Measurements from ENCODE around the gene UBE2R2. TPM values are rescaled to one million over a fixed set of nuclear protein-coding genes. Genes with fewer than 3 reads are reported as not detected.
"Not testable (repeated sequence)": the region's sequence is repeated elsewhere in the genome, so short reads cannot be mapped to it uniquely, and the experiment has no call there.

UBE2R2 gene
- total RNA-seq, 1 donor from 2014 or later: 18.3 TPM

- H3K9ac ChIP-seq (ENCODE audit: low read depth in 1 of 3, low read length in 3 of 3): no peak overlapping the region
Observed at GRCh38 chr9:33785914-33786313, 31.0 kb upstream of the UBE2R2 start.

DNA sequence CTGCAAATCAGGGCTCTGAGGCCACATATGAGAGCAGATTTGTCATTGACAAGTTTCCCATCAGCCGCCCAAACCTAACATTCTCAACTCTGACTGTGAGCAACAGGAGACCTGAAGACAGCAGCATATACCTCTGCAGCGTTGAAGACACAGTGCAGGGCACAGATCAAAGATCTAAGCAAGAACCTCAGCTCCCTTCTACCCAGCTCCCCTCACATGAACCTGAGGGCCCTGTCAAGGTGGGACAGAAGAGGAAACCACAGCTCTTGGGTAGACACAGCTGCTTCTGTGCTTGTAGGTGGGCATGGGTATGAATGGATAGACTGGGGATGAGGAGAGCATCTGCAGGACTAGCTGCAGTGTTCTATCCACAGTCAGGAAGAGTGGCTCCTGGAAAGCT lies 30.3 kb upstream of the UBE2R2 start:
- H3K9ac ChIP-seq (ENCODE audit: low read depth in 1 of 3, low read length in 3 of 3): no peak overlapping the region
- no peaks in the 10 kb centered on the region for H3K36me3 ChIP-seq (ENCODE audit: control insufficient read depth in 3 of 3, insufficient read depth in 3 of 3, low read length in 3 of 3)
- no peaks in the 10 kb centered on the region for H3K27me3 ChIP-seq (ENCODE audit: control insufficient read depth in 3 of 3, insufficient read depth in 3 of 3, low read length in 3 of 3)
- no peak overlapping the region for H3K27ac ChIP-seq (ENCODE audit: low read depth, low read length)
- H3K9me3 ChIP-seq (ENCODE audit: control insufficient read depth in 3 of 3, low read length in 3 of 3): no peaks in the 10 kb centered on the region
- no peak overlapping the region for H3K4me3 ChIP-seq (ENCODE audit: low read length in 3 of 3)
- H3K4me1 ChIP-seq (ENCODE audit: control insufficient read depth in 3 of 3, insufficient read depth in 3 of 3, low read length in 3 of 3): peaks cover 7 to 11% (median 11%) of the 10 kb centered on the region in 3 donors

More at GRCh38 chr9:33785914-33786313, 31.0 kb upstream of the UBE2R2 start:
- H3K27ac ChIP-seq (ENCODE audit: low read depth, low read length): no peak overlapping the region
- no peaks in the 10 kb centered on the region for H3K9me3 ChIP-seq (ENCODE audit: control insufficient read depth in 3 of 3, low read length in 3 of 3)
- no peaks in the 10 kb centered on the region for H3K27me3 ChIP-seq (ENCODE audit: control insufficient read depth in 3 of 3, insufficient read depth in 3 of 3, low read length in 3 of 3)
- H3K36me3 ChIP-seq (ENCODE audit: control insufficient read depth in 3 of 3, insufficient read depth in 3 of 3, low read length in 3 of 3): no peaks in the 10 kb centered on the region
- peaks cover 7 to 11% (median 11%) of the 10 kb centered on the region in 3 donors for H3K4me1 ChIP-seq (ENCODE audit: control insufficient read depth in 3 of 3, insufficient read depth in 3 of 3, low read length in 3 of 3)
- no peak overlapping the region for H3K4me3 ChIP-seq (ENCODE audit: low read length in 3 of 3)

- H3K4me1 ChIP-seq (ENCODE audit: control insufficient read depth in 3 of 3, insufficient read depth in 3 of 3, low read length in 3 of 3): peaks cover 7 to 11% (median 11%) of the 10 kb centered on the region in 3 donors
- H3K9me3 ChIP-seq (ENCODE audit: control insufficient read depth in 3 of 3, low read length in 3 of 3): no peaks in the 10 kb centered on the region
- peak overlapping the region; percentile 25 for H3K27ac ChIP-seq (ENCODE audit: low read depth, low read length)
- H3K36me3 ChIP-seq (ENCODE audit: control insufficient read depth in 3 of 3, insufficient read depth in 3 of 3, low read length in 3 of 3): no peaks in the 10 kb centered on the region
- H3K27me3 ChIP-seq (ENCODE audit: control insufficient read depth in 3 of 3, insufficient read depth in 3 of 3, low read length in 3 of 3): no peaks in the 10 kb centered on the region
- H3K9ac ChIP-seq (ENCODE audit: low read depth in 1 of 3, low read length in 3 of 3): peak overlapping the region in 1 of 3 donors; percentile 58
- no peak overlapping the region for H3K4me3 ChIP-seq (ENCODE audit: low read length in 3 of 3)
Observed at GRCh38 chr9:33787839-33788238, 29.1 kb upstream of the UBE2R2 start.

- not testable (repeated sequence) for H3K4me3 ChIP-seq (ENCODE audit: low read length in 3 of 3); H3K27ac ChIP-seq (ENCODE audit: low read depth, low read length); H3K9me3 ChIP-seq (ENCODE audit: control insufficient read depth in 3 of 3, low read length in 3 of 3); H3K36me3 ChIP-seq (ENCODE audit: control insufficient read depth in 3 of 3, insufficient read depth in 3 of 3, low read length in 3 of 3); H3K9ac ChIP-seq (ENCODE audit: low read depth in 1 of 3, low read length in 3 of 3); H3K27me3 ChIP-seq (ENCODE audit: control insufficient read depth in 3 of 3, insufficient read depth in 3 of 3, low read length in 3 of 3)
- H3K4me1 ChIP-seq (ENCODE audit: control insufficient read depth in 3 of 3, insufficient read depth in 3 of 3, low read length in 3 of 3): peaks cover 7 to 11% (median 11%) of the 10 kb centered on the region in 3 donors
Observed at GRCh38 chr9:33789429-33789828, 27.5 kb upstream of the UBE2R2 start.

- H3K4me3 ChIP-seq (ENCODE audit: low read length in 3 of 3): no peak overlapping the region
- H3K27ac ChIP-seq (ENCODE audit: low read depth, low read length): no peak overlapping the region
- H3K9ac ChIP-seq (ENCODE audit: low read depth in 1 of 3, low read length in 3 of 3): no peak overlapping the region
- no peaks in the 10 kb centered on the region for H3K9me3 ChIP-seq (ENCODE audit: control insufficient read depth in 3 of 3, low read length in 3 of 3)
- no peaks in the 10 kb centered on the region for H3K27me3 ChIP-seq (ENCODE audit: control insufficient read depth in 3 of 3, insufficient read depth in 3 of 3, low read length in 3 of 3)
- H3K36me3 ChIP-seq (ENCODE audit: control insufficient read depth in 3 of 3, insufficient read depth in 3 of 3, low read length in 3 of 3): no peaks in the 10 kb centered on the region
- peaks cover 7 to 11% (median 11%) of the 10 kb centered on the region in 3 donors for H3K4me1 ChIP-seq (ENCODE audit: control insufficient read depth in 3 of 3, insufficient read depth in 3 of 3, low read length in 3 of 3)
Observed at GRCh38 chr9:33791117-33791516, 25.8 kb upstream of the UBE2R2 start.

- H3K36me3 ChIP-seq (ENCODE audit: control insufficient read depth in 3 of 3, insufficient read depth in 3 of 3, low read length in 3 of 3); H3K4me3 ChIP-seq (ENCODE audit: low read length in 3 of 3); H3K4me1 ChIP-seq (ENCODE audit: control insufficient read depth in 3 of 3, insufficient read depth in 3 of 3, low read length in 3 of 3); H3K9ac ChIP-seq (ENCODE audit: low read depth in 1 of 3, low read length in 3 of 3); H3K27ac ChIP-seq (ENCODE audit: low read depth, low read length); H3K9me3 ChIP-seq (ENCODE audit: control insufficient read depth in 3 of 3, low read length in 3 of 3); H3K27me3 ChIP-seq (ENCODE audit: control insufficient read depth in 3 of 3, insufficient read depth in 3 of 3, low read length in 3 of 3): not testable (repeated sequence)
Observed at GRCh38 chr9:33793496-33793895, 23.5 kb upstream of the UBE2R2 start.

- no peaks in the 10 kb centered on the region for H3K9me3 ChIP-seq (ENCODE audit: control insufficient read depth in 3 of 3, low read length in 3 of 3)
- no peaks in the 10 kb centered on the region for H3K36me3 ChIP-seq (ENCODE audit: control insufficient read depth in 3 of 3, insufficient read depth in 3 of 3, low read length in 3 of 3)
- no peaks in the 10 kb centered on the region for H3K27me3 ChIP-seq (ENCODE audit: control insufficient read depth in 3 of 3, insufficient read depth in 3 of 3, low read length in 3 of 3)
- no peak overlapping the region for H3K9ac ChIP-seq (ENCODE audit: low read depth in 1 of 3, low read length in 3 of 3)
- H3K27ac ChIP-seq (ENCODE audit: low read depth, low read length): no peak overlapping the region
- H3K4me1 ChIP-seq (ENCODE audit: control insufficient read depth in 3 of 3, insufficient read depth in 3 of 3, low read length in 3 of 3): no peaks in the 10 kb centered on the region
- H3K4me3 ChIP-seq (ENCODE audit: low read length in 3 of 3): no peak overlapping the region
Observed at GRCh38 chr9:33794560-33794959, 22.4 kb upstream of the UBE2R2 start.

DNA sequence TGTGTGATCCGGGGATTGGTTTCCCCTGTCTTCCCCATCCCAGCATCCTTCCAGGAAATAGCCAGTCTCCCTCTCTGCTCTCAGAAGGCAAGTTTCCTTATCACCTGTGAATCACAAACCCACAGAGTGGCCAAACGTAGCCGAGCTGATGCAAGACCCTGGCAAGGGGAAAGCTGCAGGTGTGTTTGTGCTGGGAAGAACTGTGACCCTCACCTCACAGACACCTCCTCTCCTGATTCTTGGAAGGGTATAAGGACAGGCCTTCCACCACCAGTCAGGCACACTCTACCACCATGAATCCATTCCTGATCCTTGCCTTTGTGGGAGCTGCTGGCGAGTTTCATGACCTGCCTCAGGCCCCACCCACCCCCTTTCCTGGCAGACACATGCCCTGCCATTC lies 21.7 kb upstream of the UBE2R2 start, which contains the start of gene PRSS3:
PRSS3 (plus strand) TSS at position 281 of the 400 bp plus-strand sequence; CDS start at position 294, 13 bp downstream.
- H3K9me3 ChIP-seq (ENCODE audit: control insufficient read depth in 3 of 3, low read length in 3 of 3): no peaks in the 10 kb centered on the region
- no peaks in the 10 kb centered on the region for H3K4me1 ChIP-seq (ENCODE audit: control insufficient read depth in 3 of 3, insufficient read depth in 3 of 3, low read length in 3 of 3)
- H3K36me3 ChIP-seq (ENCODE audit: control insufficient read depth in 3 of 3, insufficient read depth in 3 of 3, low read length in 3 of 3): no peaks in the 10 kb centered on the region
- H3K9ac ChIP-seq (ENCODE audit: low read depth in 1 of 3, low read length in 3 of 3): no peak within 1 kb of the TSS
- no peak within 1 kb of the TSS for H3K27ac ChIP-seq (ENCODE audit: low read depth, low read length)
- H3K4me3 ChIP-seq (ENCODE audit: low read length in 3 of 3): no peak within 1 kb of the TSS
- H3K27me3 ChIP-seq (ENCODE audit: control insufficient read depth in 3 of 3, insufficient read depth in 3 of 3, low read length in 3 of 3): no peaks in the 10 kb centered on the region

DNA sequence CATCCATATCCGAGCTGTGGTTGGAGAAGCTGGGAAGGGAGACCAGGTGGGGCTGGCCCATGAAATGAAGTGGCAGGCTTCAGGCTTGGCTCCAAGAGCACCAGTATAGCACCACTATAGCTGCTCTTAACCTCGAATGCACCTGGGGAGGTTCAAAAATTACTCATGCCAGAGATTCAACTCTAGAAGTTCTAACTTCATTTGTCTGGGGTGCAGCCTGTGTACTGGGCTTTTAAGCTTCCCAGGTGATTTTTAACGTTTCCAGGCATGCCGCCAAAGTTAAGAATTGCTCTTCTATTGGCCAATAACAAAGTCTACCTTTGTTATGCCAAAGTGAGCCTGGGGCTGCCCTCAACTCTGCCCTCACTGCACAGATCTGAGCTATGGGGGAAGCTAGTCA lies 21.1 kb upstream of the UBE2R2 start:
- no peaks in the 10 kb centered on the region for H3K9me3 ChIP-seq (ENCODE audit: control insufficient read depth in 3 of 3, low read length in 3 of 3)
- no peak overlapping the region for H3K9ac ChIP-seq (ENCODE audit: low read depth in 1 of 3, low read length in 3 of 3)
- no peaks in the 10 kb centered on the region for H3K4me1 ChIP-seq (ENCODE audit: control insufficient read depth in 3 of 3, insufficient read depth in 3 of 3, low read length in 3 of 3)

GRCh38 chr9:33796679-33797078 lies 20.3 kb upstream of the UBE2R2 start:
- not testable (repeated sequence) for H3K27me3 ChIP-seq (ENCODE audit: control insufficient read depth in 3 of 3, insufficient read depth in 3 of 3, low read length in 3 of 3); H3K36me3 ChIP-seq (ENCODE audit: control insufficient read depth in 3 of 3, insufficient read depth in 3 of 3, low read length in 3 of 3); H3K9me3 ChIP-seq (ENCODE audit: control insufficient read depth in 3 of 3, low read length in 3 of 3)

More for the DNA sequence above, 21.1 kb upstream of the UBE2R2 start:
- no peaks in the 10 kb centered on the region for H3K27me3 ChIP-seq (ENCODE audit: control insufficient read depth in 3 of 3, insufficient read depth in 3 of 3, low read length in 3 of 3)
- no peak overlapping the region for H3K4me3 ChIP-seq (ENCODE audit: low read length in 3 of 3)
- no peaks in the 10 kb centered on the region for H3K36me3 ChIP-seq (ENCODE audit: control insufficient read depth in 3 of 3, insufficient read depth in 3 of 3, low read length in 3 of 3)
- no peak overlapping the region for H3K27ac ChIP-seq (ENCODE audit: low read depth, low read length)

GRCh38 chr9:33797837-33798236 lies 19.1 kb upstream of the UBE2R2 start:
- Histone ChIP-seq H3K36me3 (ENCODE audit: control insufficient read depth in 3 of 3, insufficient read depth in 3 of 3, low read length in 3 of 3) (no peaks in the 10 kb centered on the region), H3K27me3 (ENCODE audit: control insufficient read depth in 3 of 3, insufficient read depth in 3 of 3, low read length in 3 of 3) (no peaks in the 10 kb centered on the region), H3K27ac (ENCODE audit: low read depth, low read length) (no peak overlapping the region), H3K4me1 (ENCODE audit: control insufficient read depth in 3 of 3, insufficient read depth in 3 of 3, low read length in 3 of 3) (no peaks in the 10 kb centered on the region), H3K9me3 (ENCODE audit: control insufficient read depth in 3 of 3, low read length in 3 of 3) (no peaks in the 10 kb centered on the region), H3K4me3 (ENCODE audit: low read length in 3 of 3) (no peak overlapping the region), H3K9ac (ENCODE audit: low read depth in 1 of 3, low read length in 3 of 3) (no peak overlapping the region)

More at GRCh38 chr9:33796679-33797078, 20.3 kb upstream of the UBE2R2 start:
- not testable (repeated sequence) for H3K9ac ChIP-seq (ENCODE audit: low read depth in 1 of 3, low read length in 3 of 3); H3K4me1 ChIP-seq (ENCODE audit: control insufficient read depth in 3 of 3, insufficient read depth in 3 of 3, low read length in 3 of 3); H3K27ac ChIP-seq (ENCODE audit: low read depth, low read length); H3K4me3 ChIP-seq (ENCODE audit: low read length in 3 of 3)
